H4 (cell line): ENCODE data around the gene SMIM9. TPM values are rescaled to one million over a fixed set of nuclear protein-coding genes. Genes with fewer than 3 reads are reported as not detected.
"Not testable (repeated sequence)": the region's sequence is repeated elsewhere in the genome, so short reads cannot be mapped to it uniquely, and the experiment has no call there.

Experiments
- DNase-seq: peaks from one replicate; pipeline ENCODE4 v3.0.0-alpha.2; 2015; ENCODE audit warnings: low spot score
- total RNA-seq: library from RNA; depleted of rRNA; stranded (reverse); fragments of >200 nt; shearing (Covaris generic); gene quantifications from 2 replicates; pipeline ENCODE4 v1.2.3, GENCODE V29; 2014

SMIM9 gene
- total RNA-seq, 1 experiment from 2014 or later: not detected

DNA sequence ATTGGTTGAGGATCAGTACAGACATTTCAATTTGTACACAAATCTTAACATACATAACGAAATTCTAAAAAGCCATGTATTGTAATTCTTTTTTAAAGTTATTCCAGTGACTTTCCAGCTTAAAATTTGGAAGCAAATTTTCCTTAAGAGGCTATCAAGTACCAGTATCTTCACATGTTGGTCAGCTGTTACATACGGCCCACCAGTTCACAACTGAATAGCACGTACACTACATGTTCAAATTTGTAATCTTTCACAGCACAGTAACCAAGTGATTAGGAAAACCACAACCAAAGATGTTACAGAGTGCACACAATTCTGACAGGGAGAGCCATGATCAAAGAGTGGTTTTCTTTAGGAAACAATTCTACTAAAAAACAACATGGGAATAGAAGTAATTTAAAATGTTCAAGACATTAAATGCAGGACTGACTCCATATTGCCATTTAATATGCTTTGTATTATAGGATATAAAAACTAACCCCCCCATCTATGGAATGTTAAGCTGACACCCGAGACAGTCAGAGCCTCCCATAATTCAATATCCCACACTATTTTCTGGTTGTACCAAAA is 18.1 kb downstream of the SMIM9 start:
- not testable (repeated sequence) for DNase-seq

DNA sequence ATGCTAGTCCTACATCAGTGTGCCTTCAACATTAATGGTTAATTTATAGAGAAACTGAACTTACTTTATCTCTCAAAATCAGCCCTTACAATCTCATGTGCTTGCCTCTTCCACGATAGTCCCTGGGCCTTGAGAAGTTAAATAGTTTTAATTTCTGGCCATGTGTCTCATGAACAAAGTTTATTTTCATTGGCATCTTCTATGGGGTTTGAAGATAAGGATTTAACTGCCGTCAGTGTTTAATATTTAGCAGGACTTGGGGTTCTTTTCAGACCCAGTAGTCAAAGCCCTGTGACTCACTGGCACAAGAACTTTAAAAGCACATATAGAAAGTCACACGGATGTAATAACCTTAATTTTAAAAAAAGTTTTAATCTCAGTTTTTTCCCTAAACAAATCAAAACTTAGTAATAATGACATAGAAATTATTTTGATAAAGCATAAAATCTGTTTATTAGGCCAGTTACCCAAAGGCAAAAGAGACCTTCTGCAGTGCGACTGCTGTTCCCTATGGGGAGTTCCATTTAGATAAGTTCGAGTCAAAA is 19.1 kb downstream of the SMIM9 start:
- DNase-seq: no peak

DNA sequence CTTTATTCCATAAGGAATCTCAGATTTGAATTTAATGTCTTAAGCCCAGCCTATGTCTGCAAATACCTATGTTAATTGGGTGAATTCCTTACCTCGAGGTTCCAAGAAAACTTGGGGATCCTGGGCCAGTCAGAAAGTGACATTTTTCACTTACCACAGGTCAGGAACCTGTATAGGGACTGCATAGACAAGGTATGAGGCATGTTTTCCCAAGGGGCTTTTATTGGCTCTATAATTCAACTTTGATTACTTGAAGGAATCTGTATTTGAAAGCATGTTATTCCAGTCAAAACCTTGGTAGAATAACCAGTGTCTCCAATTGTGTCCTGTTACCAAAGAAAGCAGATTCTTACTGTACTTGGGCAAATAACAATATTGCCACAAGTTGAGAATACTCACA is 20.7 kb downstream of the SMIM9 start:
- no peak for DNase-seq

DNA sequence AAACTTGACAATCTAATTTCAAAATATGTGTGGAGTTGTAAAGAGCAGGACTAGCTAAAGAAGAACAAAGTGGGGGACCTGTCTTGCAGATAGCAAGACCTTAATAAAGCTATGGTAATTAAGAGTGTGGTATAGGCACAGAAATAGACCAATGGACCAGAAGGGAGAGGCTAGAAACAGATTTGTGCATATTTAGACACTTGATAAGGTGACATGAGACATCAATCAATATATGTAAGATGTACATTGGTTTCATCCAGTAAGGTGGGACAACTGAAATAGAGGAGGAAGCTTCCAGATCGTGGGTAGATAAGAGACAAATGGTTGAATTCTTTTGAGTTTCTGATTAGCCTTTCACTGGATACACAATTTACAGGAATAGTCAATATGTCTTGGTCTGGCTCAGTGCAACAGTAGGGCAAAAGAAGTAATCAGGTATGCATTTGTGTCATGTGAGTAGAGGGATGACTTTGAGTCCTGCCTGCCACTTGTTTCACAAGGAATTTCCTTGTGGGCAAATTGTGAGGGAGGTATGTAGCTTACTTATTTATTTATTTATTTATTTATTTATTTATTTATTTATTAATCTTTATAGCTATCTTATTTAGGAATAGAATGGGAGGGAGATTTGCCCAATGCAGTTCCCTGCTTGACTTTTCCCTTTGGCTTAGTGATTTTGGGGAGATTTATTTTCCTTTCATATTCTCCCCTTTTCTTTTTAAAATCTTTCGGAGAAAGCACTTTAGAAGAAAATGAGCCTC is 21.9 kb downstream of the SMIM9 start:
- DNase-seq: no peak

DNA sequence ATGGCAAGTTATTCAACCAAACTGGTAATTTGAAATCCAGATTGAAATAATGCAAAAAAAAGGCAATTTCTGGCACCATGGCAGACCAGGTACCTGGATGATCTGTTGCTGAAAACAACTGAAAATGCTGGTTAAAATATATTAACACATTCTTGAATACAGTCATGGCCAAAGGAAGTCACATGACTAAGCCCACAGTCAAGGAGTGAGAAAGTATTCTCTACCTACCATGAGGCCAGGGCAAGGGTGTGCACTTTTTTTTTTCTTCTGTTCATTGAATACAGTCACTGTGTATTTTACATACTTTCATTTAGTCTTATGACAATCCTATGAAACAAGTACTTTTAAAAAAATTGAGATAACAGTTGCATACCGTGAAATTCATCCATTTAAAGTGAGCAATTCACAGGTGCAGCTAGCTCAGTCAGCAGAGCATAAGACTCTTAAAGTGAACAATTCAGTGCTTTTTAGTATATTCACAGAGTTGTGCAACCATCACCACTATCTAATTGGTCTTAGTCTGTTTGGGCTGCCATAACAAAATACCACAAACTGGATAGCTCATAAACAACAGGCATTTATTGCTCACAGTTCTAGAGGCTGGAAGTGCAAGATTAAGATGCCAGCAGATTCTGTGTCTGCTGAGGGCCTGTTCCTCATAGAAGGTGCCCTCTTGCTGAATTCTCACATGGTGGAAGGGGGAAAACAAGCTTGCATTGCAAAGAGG is 24.4 kb downstream of the SMIM9 start:
- DNase-seq: peak; percentile 29

DNA sequence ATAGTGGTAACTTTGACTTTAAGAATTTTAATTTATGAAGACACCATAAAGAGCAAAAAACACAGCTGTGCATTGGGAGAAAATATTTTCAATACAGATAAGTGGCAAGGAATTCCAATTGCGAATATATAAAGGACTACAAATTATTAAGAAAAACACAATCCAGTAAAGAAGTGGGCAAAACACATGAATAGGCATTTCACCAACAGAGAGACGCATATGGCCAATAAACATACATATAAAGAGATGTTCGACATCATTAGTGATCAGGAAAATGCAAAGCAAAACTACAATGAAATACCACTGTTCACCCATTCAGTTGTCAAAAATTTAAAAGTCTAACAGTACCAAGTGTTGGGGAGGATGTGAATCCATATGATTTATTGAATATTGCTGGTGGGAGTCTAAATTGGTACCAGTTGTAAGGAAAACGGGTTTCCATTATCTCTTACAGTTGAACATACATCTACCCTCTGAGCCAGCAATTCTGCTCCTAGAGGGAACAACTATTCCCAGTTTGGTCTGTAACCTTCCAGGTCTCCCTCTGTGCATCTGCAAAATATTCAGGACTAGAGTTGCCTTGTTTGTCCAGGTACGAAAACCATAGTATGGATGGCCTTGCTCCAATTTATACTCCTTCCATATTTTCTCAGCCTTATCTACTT is 27.5 kb downstream of the SMIM9 start:
- no peak for DNase-seq

DNA sequence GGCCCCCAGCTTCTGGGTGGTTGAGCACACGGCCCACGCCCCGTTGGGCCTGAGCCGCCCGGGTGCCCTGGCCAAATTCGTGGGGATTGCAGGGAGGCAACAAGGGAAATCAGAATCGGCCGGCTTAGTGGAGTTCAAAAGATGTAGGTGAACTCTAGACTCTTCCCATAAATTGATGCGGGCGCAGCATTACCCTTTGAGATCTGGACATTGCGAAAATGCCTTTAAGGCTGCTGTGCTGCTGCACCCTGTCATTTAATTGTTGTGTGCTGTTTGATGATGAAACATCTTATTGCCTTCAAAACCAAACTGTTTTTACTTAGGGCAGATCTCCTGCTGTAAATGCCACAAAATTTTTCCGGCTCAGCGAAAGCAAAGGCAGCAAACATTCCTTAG is 28.8 kb downstream of the SMIM9 start:
- peak; percentile 13 for DNase-seq

DNA sequence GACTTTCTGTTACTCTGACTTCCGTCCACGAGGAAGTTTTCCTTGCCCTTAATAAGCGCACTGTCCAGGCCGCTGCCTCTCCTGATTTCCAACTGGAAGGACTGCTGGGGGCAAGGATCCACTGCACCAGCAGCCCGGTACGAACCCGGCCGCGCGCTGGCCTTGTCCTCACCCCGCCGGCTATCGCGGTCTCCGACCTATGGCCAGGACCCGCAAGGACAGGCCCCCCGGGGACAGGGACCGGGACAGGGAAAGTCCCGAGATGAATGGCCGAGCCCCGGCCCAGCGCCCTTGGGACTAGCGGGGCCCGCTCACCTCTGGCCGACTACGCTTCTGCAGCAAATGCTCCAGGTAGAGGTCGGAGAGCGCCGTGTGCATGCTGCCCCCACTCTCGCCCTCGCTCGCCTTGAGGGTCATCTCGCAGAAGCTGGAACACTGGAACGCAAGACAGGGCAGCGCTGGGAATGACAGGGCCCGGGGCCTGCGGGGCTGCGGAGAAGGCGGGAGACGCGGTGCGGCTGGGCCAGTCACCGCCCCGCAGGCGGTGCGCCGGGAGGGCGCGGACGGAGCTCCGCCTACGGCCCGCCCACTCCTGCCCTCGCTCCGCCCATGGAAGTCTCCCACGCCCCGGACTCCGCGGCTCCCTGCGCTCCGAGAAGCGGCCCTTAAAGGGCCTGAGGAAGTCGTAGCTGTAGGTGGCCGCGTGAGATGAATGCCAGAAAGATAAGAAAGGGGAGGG is 29.3 kb downstream of the SMIM9 start, which contains the start of gene MPP1:
Gene MPP1, minus strand, starts transcription at position 529 of the 739 bp plus-strand sequence. Its CDS starts 112 bp downstream, at position 417.
- DNase-seq: peak; percentile 20

DNA sequence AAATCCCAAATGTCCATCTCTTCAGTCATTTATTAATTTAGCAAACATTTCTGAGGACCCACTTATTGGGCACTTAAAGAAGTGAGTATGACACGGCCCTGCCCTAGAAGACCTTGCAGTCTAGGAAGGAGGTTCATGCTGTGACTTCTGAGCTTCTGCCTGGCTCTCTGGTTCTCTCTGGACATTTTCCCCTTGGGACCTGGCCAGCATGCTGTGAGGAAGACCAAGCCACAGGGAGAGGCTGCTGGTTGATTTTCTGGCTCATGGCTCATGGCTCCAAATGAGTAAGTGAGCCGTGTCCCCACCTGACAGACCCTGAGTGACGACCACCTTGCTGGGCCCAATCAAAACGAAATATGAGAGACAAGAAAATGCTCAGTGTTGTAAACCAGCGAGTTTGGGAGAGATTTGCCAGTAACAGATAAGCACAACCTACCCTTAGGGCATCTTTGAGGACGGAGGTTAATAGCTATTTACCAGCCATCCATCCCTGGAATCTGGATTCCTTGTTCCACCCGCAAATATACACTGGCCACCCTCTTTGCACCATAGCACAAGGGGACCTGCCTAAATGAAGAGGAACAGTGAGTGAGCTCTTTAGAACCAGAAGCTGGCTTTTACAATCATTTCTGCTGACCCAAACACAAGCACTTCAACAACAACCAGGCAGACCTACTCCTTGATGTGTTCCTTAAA is 30.1 kb downstream of the SMIM9 start:
- no peak for DNase-seq

DNA sequence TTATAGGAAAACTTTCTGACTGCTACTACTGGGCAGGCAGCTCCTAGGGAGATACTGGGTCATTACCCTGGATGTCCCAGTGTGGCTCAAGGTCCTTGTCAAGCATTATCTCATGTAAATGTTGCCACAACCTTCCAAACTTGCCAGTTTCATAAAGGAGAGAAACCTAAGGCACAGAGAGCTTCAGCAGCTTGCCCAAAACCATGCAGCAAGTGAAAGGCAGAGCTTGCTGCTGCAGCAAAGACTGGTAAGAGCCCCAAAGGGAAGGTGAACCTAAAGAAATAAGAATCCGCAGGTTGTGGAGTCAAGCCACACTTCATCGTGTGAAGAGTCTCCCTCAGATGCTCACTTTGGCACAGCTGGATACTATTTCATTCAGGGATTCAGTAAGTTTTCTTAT is 31.5 kb downstream of the SMIM9 start:
- DNase-seq: no peak

DNA sequence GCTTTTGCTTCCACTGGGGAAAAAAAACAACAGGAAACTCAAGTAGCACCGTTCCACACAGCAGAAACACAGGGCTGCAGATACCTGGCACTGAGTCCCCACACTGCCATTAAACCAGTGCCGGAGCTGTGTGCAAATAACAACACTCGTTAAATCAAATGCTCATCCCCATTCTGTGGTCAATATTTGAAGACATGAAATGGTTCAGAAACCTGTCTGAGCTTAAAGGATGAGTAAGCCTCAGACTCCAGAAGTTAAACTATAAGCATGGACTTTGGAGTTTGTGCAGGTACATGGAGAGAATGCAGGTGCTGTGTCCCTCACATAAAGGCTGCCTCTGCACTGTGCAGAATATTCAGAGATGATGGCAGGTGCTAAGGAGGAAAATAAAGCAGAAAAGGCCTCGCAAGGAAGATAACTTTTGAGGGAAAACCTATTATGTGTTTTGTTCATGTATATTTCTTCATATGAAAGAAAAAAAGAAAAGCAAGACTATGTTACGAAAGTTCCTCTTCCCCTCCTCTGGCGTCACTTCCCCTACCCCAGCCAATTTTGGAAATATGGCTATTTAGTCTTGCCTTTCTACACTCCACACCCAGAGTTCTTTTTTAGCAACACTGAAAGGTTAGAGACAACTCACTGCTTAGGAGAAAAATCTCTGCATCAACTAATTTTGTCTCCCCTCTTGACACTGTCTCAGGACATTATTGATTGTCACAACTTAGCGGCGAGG is 33.8 kb downstream of the SMIM9 start:
- DNase-seq: no peak

DNA sequence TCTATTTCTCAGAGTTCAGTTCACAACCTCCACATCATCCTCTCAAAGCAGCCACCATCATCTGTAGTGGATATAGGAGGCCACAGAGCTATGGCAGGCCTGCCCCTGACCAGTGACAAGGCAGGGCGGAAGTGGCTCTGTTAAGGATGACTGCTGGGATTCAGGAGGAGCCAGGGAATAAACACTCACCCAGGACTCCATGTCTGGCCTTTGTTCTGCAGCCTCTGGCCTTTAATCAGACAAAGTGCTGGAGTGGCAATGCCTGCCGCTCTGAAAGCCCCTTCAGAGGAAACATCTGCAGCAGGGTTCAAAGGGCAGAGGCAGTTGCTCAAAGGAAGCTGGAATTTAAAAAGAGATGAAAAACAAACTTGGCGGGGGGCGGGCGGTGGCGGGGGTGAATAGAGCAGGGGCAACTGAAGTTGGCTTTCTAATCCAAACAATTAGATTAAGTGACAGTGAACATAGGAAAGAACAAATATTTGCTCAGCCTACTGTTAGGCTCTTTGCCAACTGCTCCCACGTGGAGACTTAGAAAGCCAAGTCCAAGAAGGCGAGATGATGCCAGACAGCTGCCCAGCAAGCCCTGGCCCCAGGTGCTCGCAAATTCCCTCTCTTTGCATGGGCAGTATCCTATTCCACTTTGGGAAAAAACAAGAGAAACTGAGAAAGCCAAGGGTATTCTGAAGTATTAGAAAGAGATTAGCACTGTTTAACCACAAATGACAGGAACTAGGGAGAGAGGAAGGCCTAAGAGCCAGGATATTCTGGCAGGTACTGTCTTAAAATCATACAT is 34.7 kb downstream of the SMIM9 start:
- peak; percentile 31 for DNase-seq

DNA sequence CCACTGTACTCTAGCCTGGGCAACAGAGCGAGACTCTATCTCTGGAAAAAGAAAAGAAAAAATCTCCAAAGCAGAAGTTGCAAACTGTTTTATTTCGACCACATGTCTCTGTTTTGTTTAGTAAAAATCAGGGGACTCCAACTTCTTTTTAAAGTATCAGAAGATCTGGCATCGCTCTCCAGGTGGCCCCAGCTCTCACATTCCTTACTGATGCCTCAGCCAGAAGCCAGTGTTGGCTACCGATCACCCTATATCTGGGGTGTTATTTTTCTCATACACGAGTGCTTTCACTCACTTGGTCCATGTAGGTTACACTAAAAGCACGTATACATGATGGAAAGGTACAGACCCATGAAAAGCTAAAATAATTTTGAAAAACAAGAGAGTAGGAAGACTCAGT is 37.5 kb downstream of the SMIM9 start:
- DNase-seq: no peak

DNA sequence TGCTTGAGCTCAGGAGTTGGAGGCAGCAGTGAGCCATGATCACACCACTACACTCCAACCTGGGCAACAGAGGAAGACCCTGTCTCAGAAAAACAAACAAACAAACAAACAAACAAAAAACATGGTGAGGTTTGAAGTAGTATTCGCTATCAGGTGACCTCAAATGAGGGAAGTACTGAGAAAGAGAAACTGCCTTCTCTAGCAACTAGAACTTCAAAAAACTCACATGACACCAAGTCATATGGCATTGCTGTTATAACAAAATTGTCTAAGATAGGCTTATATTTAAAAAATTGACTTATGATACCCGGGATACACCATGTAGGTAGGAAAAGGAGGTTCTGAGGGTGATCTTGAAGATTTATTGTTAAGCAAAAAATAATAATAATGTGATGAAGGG is 39.4 kb downstream of the SMIM9 start:
- DNase-seq: no peak

DNA sequence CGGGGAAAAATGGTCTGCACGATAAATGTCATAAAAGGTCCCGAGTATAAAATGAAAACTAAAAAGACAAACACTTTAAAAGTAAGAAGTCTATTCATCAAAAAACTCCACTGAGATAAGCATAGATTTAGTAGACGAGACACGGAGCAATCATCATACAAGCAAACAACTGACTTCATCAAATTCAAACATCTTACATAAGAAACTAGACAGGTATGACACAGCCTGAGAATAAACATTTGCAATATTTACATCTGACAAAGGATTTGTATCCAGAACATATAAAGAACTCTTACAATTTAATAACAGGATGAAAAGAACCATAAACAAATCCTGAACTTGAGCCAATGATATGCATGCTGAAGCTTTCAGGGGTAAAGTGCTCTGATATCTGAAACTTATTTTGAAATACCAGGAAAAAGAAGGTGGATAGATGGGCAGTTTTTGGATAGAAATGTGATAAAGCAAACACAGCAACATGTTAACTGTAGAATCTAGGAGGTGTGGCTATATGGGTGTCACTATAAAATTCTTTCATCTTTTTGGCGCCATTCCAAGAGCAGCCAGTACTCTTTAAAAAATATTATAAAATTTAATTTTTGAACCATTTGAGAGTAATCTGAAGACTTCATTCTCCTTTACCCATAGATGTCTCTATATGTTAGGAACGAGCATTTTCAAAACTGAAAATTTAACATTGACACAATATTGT is 41.2 kb downstream of the SMIM9 start:
- DNase-seq: no peak

DNA sequence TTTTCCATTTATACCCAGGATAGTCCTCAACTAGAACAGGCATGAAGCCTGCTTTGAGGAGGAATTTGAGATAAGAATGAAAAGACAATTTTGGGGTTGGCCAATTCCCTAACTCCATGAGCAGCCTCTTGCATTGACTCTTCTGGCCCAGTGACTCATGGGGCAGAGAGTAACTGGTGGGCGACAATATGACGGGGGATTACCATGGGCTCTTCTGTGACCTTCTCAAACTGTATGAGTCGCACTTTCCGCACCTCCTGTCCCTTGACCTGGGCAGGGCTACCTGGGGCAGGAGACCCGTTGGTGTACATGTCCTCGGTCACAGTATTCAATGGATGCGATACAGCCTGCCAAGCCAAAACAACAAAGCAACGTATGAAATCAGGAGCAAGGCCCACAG is 42.5 kb downstream of the SMIM9 start:
- DNase-seq: no peak

DNA sequence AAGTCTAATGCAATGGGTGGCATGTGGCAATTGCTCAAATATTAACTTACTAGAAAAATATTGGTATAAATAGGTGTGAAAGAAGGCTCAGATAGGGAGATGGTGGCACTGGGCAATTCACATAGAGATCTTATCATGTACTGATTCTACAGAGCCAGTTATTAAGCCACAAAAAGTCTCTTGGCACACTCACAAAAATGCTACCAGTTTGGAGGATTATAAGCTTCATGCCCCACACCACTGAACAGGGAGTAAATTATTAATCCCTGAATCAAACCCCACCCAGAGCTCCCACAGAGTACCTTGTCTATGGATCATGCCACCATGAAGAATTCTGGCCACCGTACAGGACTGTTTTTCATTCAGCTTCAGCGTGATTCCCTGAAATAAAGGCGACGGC is 43.0 kb downstream of the SMIM9 start:
- DNase-seq: no peak

DNA sequence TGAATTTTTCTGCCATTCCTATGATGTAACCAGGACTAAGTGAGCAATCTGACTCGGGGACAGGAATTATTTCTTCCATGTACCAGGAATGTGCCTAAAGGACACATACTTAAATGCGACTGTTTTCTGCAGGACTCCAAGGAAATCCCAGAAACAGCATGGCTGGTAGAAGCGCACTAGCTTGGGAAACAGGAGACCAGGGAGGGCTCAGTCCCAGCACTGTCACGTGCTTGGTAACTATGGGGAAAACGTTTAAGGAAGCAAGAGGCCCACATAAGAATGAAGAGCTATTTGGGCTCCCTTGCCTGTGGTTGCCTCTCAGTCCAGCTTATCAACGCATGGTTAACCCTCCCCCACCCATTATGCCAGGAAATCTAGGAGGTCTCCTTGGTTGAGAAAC is 48.7 kb downstream of the SMIM9 start:
- DNase-seq: no peak
